Lung (tissue), 12 donors: ENCODE data around the gene MPZL3. TPM values are rescaled to one million over a fixed set of nuclear protein-coding genes. Genes with fewer than 3 reads are reported as not detected.

Experiments
- ATAC-seq: fragments of 200-7000 bp; cut with Tn5 transposase; one replicate; pipeline ENCODE4 v1.9.1; 2020; ENCODE audit warnings: moderate number of reproducible peaks; ENCODE audit not compliant: insufficient read depth, low FRiP score
- DNase-seq, 3 donors: peaks; one replicate each; pipeline ENCODE4 v3.0.0-alpha.2; 2013 to 2017
- H3K27ac ChIP-seq, 2 donors: one replicate each; pipeline ENCODE4 v1.5.1; 2013; ENCODE audit warnings: mild to moderate bottlenecking in 2 of 2, moderate library complexity in 2 of 2, control low read depth in 1 of 2, inconsistent platforms in 1 of 2, low read depth in 1 of 2, low read length in 1 of 2
- H3K27me3 ChIP-seq, 3 donors: one replicate each; pipeline ENCODE4 v1.5.1; 2013; ENCODE audit warnings: low read length in 2 of 3; ENCODE audit not compliant: control insufficient read depth in 3 of 3, insufficient read depth in 3 of 3
- H3K36me3 ChIP-seq, 4 donors: one replicate each; pipeline ENCODE4 v1.5.1; 2013; ENCODE audit warnings: low read length in 4 of 4, mild to moderate bottlenecking in 1 of 4, moderate library complexity in 1 of 4; ENCODE audit not compliant: control insufficient read depth in 4 of 4, insufficient read depth in 4 of 4
- H3K4me1 ChIP-seq, 5 donors: one replicate each; pipeline ENCODE4 v1.5.1; 2013; ENCODE audit warnings: low read length in 5 of 5, mild to moderate bottlenecking in 2 of 5, moderate library complexity in 1 of 5; ENCODE audit not compliant: control insufficient read depth in 5 of 5, insufficient read depth in 5 of 5
- H3K4me3 ChIP-seq: one replicate; pipeline ENCODE4 v1.5.1; 2013; ENCODE audit warnings: mild to moderate bottlenecking, control low read depth, moderate library complexity
- H3K9ac ChIP-seq, 2 donors: one replicate each; pipeline ENCODE4 v1.5.1; 2013; ENCODE audit warnings: low read length in 2 of 2, control low read depth in 1 of 2; ENCODE audit not compliant: insufficient read depth in 1 of 2
- H3K9me3 ChIP-seq, 4 donors: one replicate each; pipeline ENCODE4 v1.5.1; 2013; ENCODE audit warnings: low read length in 3 of 4, mild to moderate bottlenecking in 1 of 4, moderate library complexity in 1 of 4; ENCODE audit not compliant: control insufficient read depth in 4 of 4, insufficient read depth in 3 of 4
- WGBS, 2 donors: extraction: QIAGEN DNeasy Blood & Tissue Kit; methylation state at CpG; one replicate each; pipeline ENCODE4 v1.1.7; 2013; 5-methylcytosine and 5-hydroxymethylcytosine counted together
- polyA plus RNA-seq, 2 donors: library from polyadenylated mRNA; stranded (reverse); fragments of 200-250 nt; gene quantifications; one replicate each; pipeline ENCODE4 v1.2.1, GENCODE V29; 2013
- total RNA-seq, 2 donors: library from RNA; depleted of rRNA in 1 of 2; stranded (reverse); fragments of >200 nt in 1 of 2; gene quantifications; one replicate each; pipeline ENCODE4 v1.2.1, GENCODE V29; 2014 to 2021
- TF ChIP-seq, protein P1 (sequence below): IDR thresholded peaks from 2 replicates; pipeline ENCODE4 v1.5.1; 2012; ENCODE audit warnings: mild to moderate bottlenecking; ENCODE audit errors: control extremely low read depth, extremely low read depth
- donor health status: control.
- donor health status: control.
- donor health status: Bipolar disorder and iron deficiency.
- donor health status: healthy.
- donor health status: DM: yes; HTN: yes; CAD: no.

MPZL3 gene
- total and polyA plus RNA-seq, 4 donors: 7.7 to 22.6 (median 11.1) TPM

DNA sequence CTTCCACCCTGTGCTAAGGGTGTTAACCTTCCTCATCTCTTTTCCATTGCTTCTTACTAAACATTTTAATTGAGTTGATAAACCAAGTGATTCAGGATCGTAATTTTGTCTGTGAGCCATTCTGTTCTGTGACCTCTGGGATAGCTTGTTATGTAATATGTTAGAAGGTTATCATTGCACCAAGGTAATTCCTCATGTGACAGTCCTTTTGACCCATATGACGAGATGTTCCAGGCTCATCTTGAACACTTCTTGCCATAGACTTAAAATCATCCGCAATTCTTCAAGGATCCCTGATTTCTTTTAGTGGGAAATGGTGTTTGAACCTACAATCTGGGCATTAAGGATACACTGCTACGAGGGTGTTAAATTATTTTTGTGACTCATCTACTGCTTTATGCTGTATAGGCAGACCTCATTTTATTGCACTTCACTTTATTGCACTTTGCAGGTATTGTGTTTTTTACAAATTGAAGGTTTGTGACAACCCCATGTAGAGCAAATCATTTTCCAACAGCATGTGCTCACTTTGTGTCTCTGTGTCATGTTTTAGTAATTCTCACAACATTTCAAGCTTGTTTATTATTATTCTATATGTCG, 31.0 kb upstream of the MPZL3 start:
- Histone ChIP-seq H3K27me3 (no peaks in the 10 kb centered on the region), H3K9ac (no peak overlapping the region), H3K36me3 (no peaks in the 10 kb centered on the region), H3K9me3 (peaks cover 0 to 2% (median 0%) of the 10 kb centered on the region in 4 donors), H3K27ac (no peak overlapping the region), H3K4me1 (no peaks in the 10 kb centered on the region), H3K4me3 (no peak overlapping the region)
- WGBS, 2 donors: 83 to 88% methylated on average over 5 of the region's 5 CpGs
- no peak for ATAC-seq
- TF ChIP-seq, protein P1, sequence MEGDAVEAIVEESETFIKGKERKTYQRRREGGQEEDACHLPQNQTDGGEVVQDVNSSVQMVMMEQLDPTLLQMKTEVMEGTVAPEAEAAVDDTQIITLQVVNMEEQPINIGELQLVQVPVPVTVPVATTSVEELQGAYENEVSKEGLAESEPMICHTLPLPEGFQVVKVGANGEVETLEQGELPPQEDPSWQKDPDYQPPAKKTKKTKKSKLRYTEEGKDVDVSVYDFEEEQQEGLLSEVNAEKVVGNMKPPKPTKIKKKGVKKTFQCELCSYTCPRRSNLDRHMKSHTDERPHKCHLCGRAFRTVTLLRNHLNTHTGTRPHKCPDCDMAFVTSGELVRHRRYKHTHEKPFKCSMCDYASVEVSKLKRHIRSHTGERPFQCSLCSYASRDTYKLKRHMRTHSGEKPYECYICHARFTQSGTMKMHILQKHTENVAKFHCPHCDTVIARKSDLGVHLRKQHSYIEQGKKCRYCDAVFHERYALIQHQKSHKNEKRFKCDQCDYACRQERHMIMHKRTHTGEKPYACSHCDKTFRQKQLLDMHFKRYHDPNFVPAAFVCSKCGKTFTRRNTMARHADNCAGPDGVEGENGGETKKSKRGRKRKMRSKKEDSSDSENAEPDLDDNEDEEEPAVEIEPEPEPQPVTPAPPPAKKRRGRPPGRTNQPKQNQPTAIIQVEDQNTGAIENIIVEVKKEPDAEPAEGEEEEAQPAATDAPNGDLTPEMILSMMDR: no peak
- no peak for DNase-seq

DNA sequence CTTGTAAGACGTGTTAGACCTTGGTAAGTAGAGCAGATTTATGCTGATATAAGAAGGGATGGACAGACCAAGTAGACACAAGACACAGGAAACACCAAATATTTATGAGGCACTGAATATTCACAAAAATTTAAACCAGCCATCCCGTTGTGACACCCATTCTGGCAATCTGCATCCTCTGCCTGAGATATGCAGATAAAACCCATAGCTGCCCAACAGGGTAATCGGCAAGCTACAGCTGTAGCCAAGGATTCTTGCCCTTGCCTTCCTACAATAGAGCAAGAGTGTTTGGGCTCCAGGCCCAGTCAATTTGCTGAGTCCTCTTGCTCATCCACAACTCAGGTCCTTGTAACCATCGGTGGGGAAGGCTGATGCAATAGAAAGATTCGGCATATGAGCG, 30.4 kb upstream of the MPZL3 start:
- H3K4me3 ChIP-seq: no peak overlapping the region
- DNase-seq (no peak), ATAC-seq (no peak)
- no peak overlapping the region for H3K9ac ChIP-seq
- no peaks in the 10 kb centered on the region for H3K4me1 ChIP-seq
- 62 to 71% methylated on average over 6 of the region's 6 CpGs for WGBS, 2 donors
- no peaks in the 10 kb centered on the region for H3K27me3 ChIP-seq
- H3K9me3 ChIP-seq: peaks cover 0 to 2% (median 0%) of the 10 kb centered on the region in 4 donors
- TF ChIP-seq, protein P1: no peak
- no peaks in the 10 kb centered on the region for H3K36me3 ChIP-seq
- H3K27ac ChIP-seq: no peak overlapping the region

DNA sequence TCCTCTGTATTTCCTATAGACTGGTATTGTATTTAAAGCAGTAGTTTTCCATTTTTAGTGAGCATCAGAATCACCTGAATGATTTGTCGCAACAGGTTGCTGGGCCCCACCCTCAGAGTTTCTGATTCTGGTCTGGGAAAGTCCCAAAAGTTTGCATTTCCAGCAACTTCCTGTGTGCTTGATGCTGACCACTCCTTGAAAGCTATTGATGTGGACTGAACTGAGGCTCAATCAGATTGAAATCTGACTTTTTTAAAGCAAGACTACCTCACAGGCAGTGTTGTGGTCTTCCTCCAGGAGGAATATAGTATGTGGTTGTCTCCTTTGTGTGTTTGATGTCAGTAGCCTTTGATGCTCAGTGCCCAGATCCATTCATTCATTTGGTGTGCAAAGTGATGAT, 29.1 kb upstream of the MPZL3 start:
- Histone ChIP-seq H3K4me3 (no peak overlapping the region), H3K4me1 (no peaks in the 10 kb centered on the region), H3K9me3 (peaks cover 0 to 2% (median 0%) of the 10 kb centered on the region in 4 donors), H3K27me3 (no peaks in the 10 kb centered on the region), H3K9ac (no peak overlapping the region), H3K36me3 (no peaks in the 10 kb centered on the region), H3K27ac (no peak overlapping the region)
- ATAC-seq (no peak), DNase-seq (no peak)
- TF ChIP-seq, protein P1: no peak
- WGBS, 2 donors: 59 to 91% methylated on average over 1 of the region's 1 CpG

DNA sequence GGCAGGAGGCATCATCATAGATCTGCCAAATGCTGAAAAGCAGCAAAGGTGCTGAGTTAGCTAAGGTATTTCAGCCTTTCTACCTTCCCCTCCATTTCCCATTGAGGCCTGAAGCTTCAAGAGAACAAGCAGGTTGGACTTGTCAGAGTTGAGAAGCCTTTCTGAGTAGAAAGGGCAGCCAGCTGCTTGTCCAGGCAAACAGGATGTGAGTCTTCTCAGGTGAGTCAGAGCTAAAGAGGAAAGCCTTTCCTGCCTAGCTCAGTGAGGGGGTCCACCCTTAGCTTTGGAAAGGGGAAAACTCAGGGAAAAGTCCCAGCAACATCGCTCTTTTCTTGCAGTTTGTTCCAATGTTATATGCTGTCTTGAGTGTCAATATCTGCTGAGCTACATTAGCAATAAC, 25.1 kb upstream of the MPZL3 start:
- 81 to 87% methylated on average over 1 of the region's 1 CpG for WGBS, 2 donors

More for the DNA sequence above, 25.1 kb upstream of the MPZL3 start:
- H3K9me3 ChIP-seq: no peaks in the 10 kb centered on the region
- DNase-seq: no peak
- no peak overlapping the region for H3K9ac ChIP-seq
- no peak overlapping the region for H3K4me3 ChIP-seq
- peak; percentile 68 for ATAC-seq
- TF ChIP-seq, protein P1: no peak
- H3K27ac ChIP-seq: no peak overlapping the region
- no peaks in the 10 kb centered on the region for H3K36me3 ChIP-seq
- H3K27me3 ChIP-seq: peaks cover 0 to 4% (median 4%) of the 10 kb centered on the region in 3 donors
- peaks cover 0 to 10% (median 0%) of the 10 kb centered on the region in 5 donors for H3K4me1 ChIP-seq
